Endodermal cell (in vitro differentiated cells): ENCODE measurements around the gene ATXN1. TPM values are rescaled to one million over a fixed set of nuclear protein-coding genes. Genes with fewer than 3 reads are reported as not detected.

Experiments
- DNase-seq: peaks from one replicate; pipeline ENCODE4 v3.0.0-alpha.2; 2017
- H3K27ac ChIP-seq: 2 replicates; pipeline ENCODE4 v1.5.1; 2013; ENCODE audit warnings: mild to moderate bottlenecking, low read depth, low read length, moderate library complexity
- H3K27me3 ChIP-seq: 2 replicates; pipeline ENCODE4 v1.6.1; 2013; ENCODE audit warnings: mild to moderate bottlenecking, low read length, moderate library complexity; ENCODE audit not compliant: insufficient read depth, control insufficient read depth, poor library complexity, severe bottlenecking
- H3K36me3 ChIP-seq: 2 replicates; pipeline ENCODE4 v1.7.0; 2013; ENCODE audit warnings: mild to moderate bottlenecking, low read length, moderate library complexity; ENCODE audit not compliant: control insufficient read depth, insufficient read depth
- H3K4me1 ChIP-seq: one replicate; pipeline ENCODE4 v1.7.0; 2013; ENCODE audit warnings: low read length; ENCODE audit not compliant: control insufficient read depth, insufficient read depth
- H3K4me3 ChIP-seq: 2 replicates; pipeline ENCODE4 v1.5.1; 2013; ENCODE audit warnings: mild to moderate bottlenecking, low read length, moderate library complexity
- H3K9ac ChIP-seq: 2 replicates; pipeline ENCODE4 v1.6.1; 2013; ENCODE audit warnings: mild to moderate bottlenecking, low read length, moderate library complexity; ENCODE audit not compliant: poor library complexity, severe bottlenecking; ENCODE audit errors: extremely low read depth
- H3K9me3 ChIP-seq: 2 replicates; pipeline ENCODE4 v1.6.1; 2013; ENCODE audit warnings: mild to moderate bottlenecking, low read length, moderate library complexity; ENCODE audit not compliant: control insufficient read depth
- H3K27ac Mint-ChIP-seq: 2 replicates; pipeline ENCODE4 v1.8.0; 2020; ENCODE audit warnings: mixed read lengths
- H3K27me3 Mint-ChIP-seq: 2 replicates; pipeline ENCODE4 v1.8.0; 2021; ENCODE audit warnings: mild to moderate bottlenecking, mixed read lengths; ENCODE audit not compliant: insufficient read depth
- H3K36me3 Mint-ChIP-seq: 2 replicates; pipeline ENCODE4 v1.8.0; 2020; ENCODE audit warnings: low read depth, mixed read lengths
- H3K4me1 Mint-ChIP-seq: 2 replicates; pipeline ENCODE4 v1.8.0; 2020; ENCODE audit warnings: mixed read lengths
- H3K4me3 Mint-ChIP-seq: 2 replicates; pipeline ENCODE4 v1.8.0; 2020; ENCODE audit warnings: mild to moderate bottlenecking, moderate library complexity, mixed read lengths
- H3K9me3 Mint-ChIP-seq: 2 replicates; pipeline ENCODE4 v1.8.0; 2020; ENCODE audit warnings: mild to moderate bottlenecking, mixed read lengths
- CTCF ChIP-seq: fragments of 200-600 bp; sonication (generic); conservative IDR thresholded peaks from 2 replicates; pipeline ENCODE4 v1.5.0; 2021; ENCODE audit warnings: antibody characterized with exemption, mild to moderate bottlenecking
- WGBS, 2 experiments: methylation state at CpG; one replicate each; pipeline versions ENCODE4 v1.1.5 to v1.1.7; 2013; ENCODE audit warnings: missing lambda C conversion rate in 2 of 2, mixed read lengths in 1 of 2; ENCODE audit not compliant: insufficient coverage in 1 of 2, insufficient read length in 1 of 2; 5-methylcytosine and 5-hydroxymethylcytosine counted together
- total RNA-seq, 2 donors: library from RNA; stranded (reverse); fragmentation: NEBNext Ultra II Directional in 1 of 2; extraction: Animal tissue kit (Norgen Biotek cat#: 25700) in 1 of 2; gene quantifications; 2 replicates in 1 of 2; 3 replicates in 1 of 2; pipeline ENCODE4 v1.2.1, GENCODE V29; 2021

The ATXN1 gene
- total RNA-seq, 2 donors from 2014 or later, result 10.4 to 15.9 TPM

DNA sequence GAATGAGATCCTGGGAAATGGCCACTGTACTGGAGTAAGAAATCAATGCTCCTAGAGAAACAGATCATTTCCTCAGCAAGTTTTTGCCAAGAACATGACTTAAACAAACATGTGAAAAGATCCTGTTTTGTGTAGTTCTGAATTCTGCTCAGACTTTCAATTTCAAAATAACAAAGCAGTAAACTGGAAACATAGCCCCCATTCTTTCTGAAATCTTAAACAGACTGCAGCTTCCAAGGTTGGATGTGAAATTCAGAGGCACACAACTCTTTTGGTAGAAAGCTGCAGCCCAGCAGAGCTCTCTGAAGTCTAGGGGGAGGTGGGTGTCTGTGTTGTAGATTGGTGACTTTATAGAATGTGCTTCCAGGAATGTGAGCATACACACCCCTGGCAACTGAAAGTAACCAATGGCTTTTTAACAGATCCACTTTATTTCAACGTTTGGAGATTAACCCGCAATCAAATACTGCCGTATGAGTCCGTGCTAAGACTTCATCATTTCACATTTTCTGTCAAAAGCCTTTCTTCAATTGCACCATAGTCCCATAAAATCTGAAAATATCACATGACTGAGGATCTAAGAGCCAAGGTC, 86.4 kb downstream of the ATXN1 start:
- H3K4me3 Mint-ChIP-seq, result no peak overlapping the region
- Histone ChIP-seq H3K4me3 (no peak overlapping the region), H3K27me3 (no peaks in the 10 kb centered on the region), H3K27ac (no peak overlapping the region), H3K9ac (no peak overlapping the region), H3K4me1 (no peaks in the 10 kb centered on the region), H3K9me3 (no peaks in the 10 kb centered on the region), H3K36me3 (no peaks in the 10 kb centered on the region)
- no peaks in the 10 kb centered on the region for H3K27me3 Mint-ChIP-seq
- no peak overlapping the region for H3K27ac Mint-ChIP-seq
- WGBS, 2 experiments, result 97 to 100% methylated on average over 4 of the region's 4 CpGs
- no peak for TF ChIP-seq CTCF
- H3K9me3 Mint-ChIP-seq, result no peaks in the 10 kb centered on the region
- DNase-seq, result no peak
- H3K4me1 Mint-ChIP-seq, result peaks cover 17% of the 10 kb centered on the region
- no peaks in the 10 kb centered on the region for H3K36me3 Mint-ChIP-seq

GRCh38 chr6:16673011-16673797, 88.1 kb downstream of the ATXN1 start:
- H3K9ac ChIP-seq, result no peak overlapping the region
- Mint-ChIP-seq H3K36me3 (no peaks in the 10 kb centered on the region), H3K9me3 (no peaks in the 10 kb centered on the region), H3K27ac (no peak overlapping the region), H3K4me1 (peaks cover 17% of the 10 kb centered on the region), H3K27me3 (no peaks in the 10 kb centered on the region), H3K4me3 (no peak overlapping the region)
- no peaks in the 10 kb centered on the region for H3K4me1 ChIP-seq
- WGBS, 2 experiments, result 90 to 94% methylated on average over 8 to 9 of the region's 9 CpGs
- H3K36me3 ChIP-seq, result no peaks in the 10 kb centered on the region
- no peak overlapping the region for H3K27ac ChIP-seq
- no peaks in the 10 kb centered on the region for H3K27me3 ChIP-seq
- no peak for DNase-seq
- TF ChIP-seq CTCF, result no peak
- no peaks in the 10 kb centered on the region for H3K9me3 ChIP-seq
- H3K4me3 ChIP-seq, result no peak overlapping the region

GRCh38 chr6:16671302-16672289, 89.7 kb downstream of the ATXN1 start:
- Mint-ChIP-seq H3K9me3 (no peaks in the 10 kb centered on the region), H3K36me3 (no peaks in the 10 kb centered on the region), H3K4me3 (no peak overlapping the region), H3K27ac (no peak overlapping the region), H3K27me3 (no peaks in the 10 kb centered on the region), H3K4me1 (peaks cover 19% of the 10 kb centered on the region)
- DNase-seq, result no peak
- no peaks in the 10 kb centered on the region for H3K9me3 ChIP-seq
- H3K9ac ChIP-seq, result no peak overlapping the region
- no peaks in the 10 kb centered on the region for H3K4me1 ChIP-seq
- WGBS, 2 experiments, result 80 to 93% methylated on average over 2 to 6 of the region's 6 CpGs
- H3K36me3 ChIP-seq, result no peaks in the 10 kb centered on the region
- no peak overlapping the region for H3K4me3 ChIP-seq
- no peak overlapping the region for H3K27ac ChIP-seq
- no peak for TF ChIP-seq CTCF
- H3K27me3 ChIP-seq, result no peaks in the 10 kb centered on the region
